IMR-90 (cell line): ENCODE measurements around the gene TENM4. TPM values are rescaled to one million over a fixed set of nuclear protein-coding genes. Genes with fewer than 3 reads are reported as not detected.
A peak's percentile ranks its signal among the peaks of the same experiment; 100 is the strongest.

ENCODE experiments used
- ATAC-seq: fragments of 200-7000 bp; cut with Tn5 transposase; 2 replicates; pipeline ENCODE4 v1.9.1; 2020; ENCODE audit warnings: low read depth, mild to moderate bottlenecking, moderate library complexity
- BruUV-seq: library from RNA; stranded (reverse); fragments of 400-500 nt; replicated peaks from 2 replicates; lab custom pipeline; 2021; lab: Mats Ljungman, UMichigan
- CTCF ChIA-PET: fragments of 300-600 bp; formaldehyde crosslinking; extraction: SDS; loops from one replicate; lab custom pipeline; 2021; ENCODE audit warnings: antibody characterized with exemption; lab: Yijun Ruan, JAX
- POLR2A ChIA-PET: fragments of 300-600 bp; sonication (Branson Sonifier 250); formaldehyde crosslinking; loops from one replicate; lab custom pipeline; 2022; ENCODE audit warnings: antibody characterized with exemption; ENCODE audit not compliant: unreplicated experiment; lab: Charles Lee
- DNase-seq: peaks from one replicate; pipeline ENCODE4 v3.0.0; 2013
- H2AFZ ChIP-seq: replicated peaks from 2 replicates; pipeline ENCODE3; 2013; ENCODE audit warnings: low read length, mild to moderate bottlenecking; ENCODE audit not compliant: poor library complexity
- H2AK5ac ChIP-seq: 2 replicates; pipeline ENCODE4 v1.6.1; 2013; ENCODE audit warnings: low read depth, low read length, inconsistent platforms
- H2AK9ac ChIP-seq: replicated peaks from 2 replicates; pipeline ENCODE3; 2013; ENCODE audit warnings: mild to moderate bottlenecking, low read depth, low read length, moderate library complexity; ENCODE audit not compliant: poor library complexity
- H2BK120ac ChIP-seq: 2 replicates; pipeline ENCODE4 v1.6.1; 2013; ENCODE audit warnings: low read depth, low read length, inconsistent platforms
- H2BK15ac ChIP-seq: 3 replicates; pipeline ENCODE4 v1.6.1; 2013; ENCODE audit warnings: low read depth, low read length, inconsistent platforms
- H2BK20ac ChIP-seq: 2 replicates; pipeline ENCODE4 v1.6.1; 2013; ENCODE audit warnings: low read depth, mild to moderate bottlenecking, inconsistent platforms, low read length, moderate library complexity
- H2BK5ac ChIP-seq: 2 replicates; pipeline ENCODE4 v1.6.1; 2013; ENCODE audit warnings: mild to moderate bottlenecking, low read depth, low read length, inconsistent platforms; ENCODE audit not compliant: poor library complexity, severe bottlenecking
- H3K14ac ChIP-seq: replicated peaks from 2 replicates; pipeline ENCODE4 v1.6.1; 2013; ENCODE audit warnings: low read depth, low read length, inconsistent platforms
- H3K18ac ChIP-seq: 2 replicates; pipeline ENCODE4 v1.6.1; 2013; ENCODE audit warnings: low read depth, low read length, control low read depth
- H3K23ac ChIP-seq: 2 replicates; pipeline ENCODE4 v1.6.1; 2013; ENCODE audit warnings: low read depth, low read length, inconsistent platforms
- H3K27ac ChIP-seq: 2 replicates; pipeline ENCODE4 v1.5.1; 2013; ENCODE audit warnings: mild to moderate bottlenecking, control low read depth, low read length; ENCODE audit not compliant: insufficient read depth
- H3K27me3 ChIP-seq: 2 replicates; pipeline ENCODE4 v1.6.1; 2013; ENCODE audit warnings: low read length; ENCODE audit not compliant: control insufficient read depth, insufficient read depth
- H3K36me3 ChIP-seq: 2 replicates; pipeline ENCODE4 v1.6.1; 2013; ENCODE audit warnings: low read length, mixed read lengths; ENCODE audit not compliant: control insufficient read depth, insufficient read depth
- H3K4ac ChIP-seq: 2 replicates; pipeline ENCODE4 v1.6.1; 2013; ENCODE audit warnings: low read depth, low read length, inconsistent platforms
- H3K4me1 ChIP-seq: 2 replicates; pipeline ENCODE4 v1.6.1; 2013; ENCODE audit warnings: low read length, mixed read lengths; ENCODE audit not compliant: control insufficient read depth, insufficient read depth
- H3K4me2 ChIP-seq: 2 replicates; pipeline ENCODE4 v1.6.1; 2013; ENCODE audit warnings: low read depth, mild to moderate bottlenecking, control low read depth, low read length, moderate library complexity
- H3K4me3 ChIP-seq: 2 replicates; pipeline ENCODE4 v1.5.1; 2013; ENCODE audit warnings: low read depth, mild to moderate bottlenecking, control low read depth, low read length, moderate library complexity; ENCODE audit not compliant: insufficient read depth
- H3K56ac ChIP-seq: 2 replicates; pipeline ENCODE4 v1.6.1; 2013; ENCODE audit warnings: low read length, inconsistent platforms; ENCODE audit not compliant: insufficient read depth; ENCODE audit errors: extremely low read depth
- H3K79me1 ChIP-seq, 2 experiments: 2 replicates each; pipeline ENCODE4 v1.6.1; 2013; ENCODE audit warnings: low read length in 2 of 2, inconsistent platforms in 1 of 2, low read depth in 1 of 2
- H3K9ac ChIP-seq: 2 replicates; pipeline ENCODE4 v1.6.1; 2013; ENCODE audit warnings: low read depth, low read length, control low read depth
- H3K9me1 ChIP-seq: 2 replicates; pipeline ENCODE4 v1.6.1; 2013; ENCODE audit warnings: low read length, inconsistent platforms; ENCODE audit not compliant: insufficient read depth
- H3K9me3 ChIP-seq: 2 replicates; pipeline ENCODE4 v1.6.1; 2013; ENCODE audit warnings: low read length; ENCODE audit not compliant: control insufficient read depth, insufficient read depth
- H4K20me1 ChIP-seq: 2 replicates; pipeline ENCODE4 v1.6.1; 2013; ENCODE audit warnings: low read length, inconsistent platforms; ENCODE audit not compliant: insufficient read depth
- H4K5ac ChIP-seq: 2 replicates; pipeline ENCODE4 v1.6.1; 2013; ENCODE audit warnings: mild to moderate bottlenecking, low read depth, low read length, control low read depth
- H4K8ac ChIP-seq, 2 experiments: 2 replicates each; pipeline ENCODE4 v1.6.1; 2013; ENCODE audit warnings: low read depth in 2 of 2, low read length in 2 of 2, control low read depth in 1 of 2, inconsistent platforms in 1 of 2
- H4K91ac ChIP-seq: 2 replicates; pipeline ENCODE4 v1.6.1; 2013; ENCODE audit warnings: low read depth, low read length, inconsistent platforms; ENCODE audit not compliant: insufficient read depth
- CEBPB ChIP-seq: IDR thresholded peaks from 2 replicates; pipeline ENCODE4 v1.6.1; 2012; ENCODE audit warnings: low read depth, low read length, improper control_type of control experiment
- MAFK ChIP-seq: IDR thresholded peaks from 2 replicates; pipeline ENCODE4 v1.6.1; 2012; ENCODE audit warnings: low read depth, low read length, improper control_type of control experiment
- RCOR1 ChIP-seq: IDR thresholded peaks from 2 replicates; pipeline ENCODE4 v1.6.1; 2012; ENCODE audit warnings: mild to moderate bottlenecking, low read length, improper control_type of control experiment; ENCODE audit not compliant: insufficient replicate concordance
- WGBS, 2 experiments: methylation state at CpG; one replicate each; pipeline versions ENCODE4 v1.1.5 to v1.1.7; 2013; ENCODE audit warnings: missing lambda C conversion rate in 2 of 2; ENCODE audit not compliant: insufficient read length in 1 of 2; ENCODE audit errors: extremely low coverage in 2 of 2; 5-methylcytosine and 5-hydroxymethylcytosine counted together
- dilution Hi-C: fragments of 300-500 bp; cut with HindIII; formaldehyde crosslinking; loops from one replicate; pipeline ENCODE4 v1.14.3; 2018; ENCODE audit warnings: low sequenced_read_pairs; ENCODE audit not compliant: unreplicated experiment
- in situ Hi-C: fragments of 300-500 bp; cut with MboI; formaldehyde crosslinking; loops from 3 replicates; pipeline ENCODE4 v1.14.3; 2019; ENCODE audit warnings: low sequenced_read_pairs, inconsistent platforms, mixed read lengths
- intact Hi-C: fragments of 100-400 bp; cut with micrococcal nuclease; formaldehyde crosslinking; loops from 2 replicates; pipeline ENCODE4 v1.10.0; 2022
- polyA plus RNA-seq, 3 experiments: library from polyadenylated mRNA; depleted of rRNA; stranded (reverse); fragments of >200 nt; gene quantifications; 2 replicates each; pipeline ENCODE4 v1.2.3, GENCODE V29; 2012; ENCODE audit warnings: low replicate concordance in 1 of 3
- total RNA-seq: library from RNA; depleted of rRNA; stranded (reverse); fragments of >200 nt; gene quantifications from 2 replicates; pipeline ENCODE4 v1.2.3, GENCODE V29; 2012

Gene TENM4
- total and polyA plus RNA-seq, 2 of the 4 experiments (the other 2 are of a cell fraction) = 7.4 to 9.0 TPM

DNA sequence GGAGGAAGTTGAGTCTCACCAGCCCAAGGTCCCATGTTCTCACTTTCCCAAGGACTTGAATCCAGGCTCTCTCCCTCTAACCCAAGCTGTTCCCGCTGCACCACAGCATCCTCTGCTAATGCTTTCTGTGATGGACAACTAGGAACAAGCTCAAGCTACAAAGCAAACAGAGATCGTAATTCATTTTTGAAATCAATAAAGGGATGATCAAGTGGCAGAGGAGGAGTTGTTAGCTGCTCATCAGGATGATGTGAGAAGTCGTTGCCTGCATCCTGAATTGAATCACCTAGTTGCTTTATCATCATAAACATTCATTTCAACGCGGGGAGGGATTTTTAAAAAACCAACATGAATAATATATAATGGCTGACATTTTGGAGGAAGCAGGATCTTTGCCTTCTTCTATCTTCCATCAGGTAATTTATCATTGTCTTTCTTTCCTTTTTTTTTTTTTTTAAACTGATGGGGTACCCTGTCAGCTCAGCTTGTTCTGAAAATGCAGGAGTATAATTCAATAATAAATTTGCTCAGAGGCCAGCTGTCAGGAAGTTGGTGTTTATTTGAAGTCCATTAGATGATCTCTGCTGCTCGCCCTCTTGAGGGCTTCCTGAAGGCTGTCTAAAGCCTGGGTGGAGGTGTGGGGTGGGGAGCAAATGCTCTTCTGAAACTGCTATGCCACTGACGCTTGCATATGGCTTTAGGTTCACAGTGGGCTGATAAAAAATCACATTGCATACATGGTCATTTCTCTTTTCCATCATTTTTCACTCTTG, 691.7 kb downstream of the TENM4 start (continued):
- no peak for TF ChIP-seq RCOR1

GRCh38 chr11:78744949-78745348, 695.9 kb downstream of the TENM4 start:
- Histone ChIP-seq H4K20me1 (no peaks in the 10 kb centered on the region), H2AK9ac (no peak overlapping the region), H3K4me2 (no peak overlapping the region), H4K8ac (no peak overlapping the region), H3K27me3 (no peaks in the 10 kb centered on the region), H3K9ac (no peak overlapping the region), H3K9me1 (peaks cover 6% of the 10 kb centered on the region; the same call in 1 of the 2 replicates), H3K14ac (no peak overlapping the region), H3K23ac (no peak overlapping the region), H3K56ac (no peak overlapping the region), H2AK5ac (no peak overlapping the region), H3K4ac (no peak overlapping the region), H3K36me3 (peaks cover 9% of the 10 kb centered on the region; the same call in 1 of the 2 replicates), H3K18ac (no peak overlapping the region), H4K5ac (no peak overlapping the region), H3K4me3 (no peak overlapping the region), H2BK5ac (no peak overlapping the region), H2AFZ (no peak overlapping the region), H2BK15ac (no peak overlapping the region), H2BK120ac (no peak overlapping the region), H3K9me3 (no peaks in the 10 kb centered on the region), H3K27ac (no peak overlapping the region), H3K79me1 (no peaks in the 10 kb centered on the region), H3K4me1 (peaks cover 2% of the 10 kb centered on the region; the same call in 1 of the 2 replicates), H4K91ac (no peak overlapping the region), H2BK20ac (no peak overlapping the region)
- ChIA-PET POLR2A (no interaction called here), CTCF (no interaction called here)
- DNase-seq = no peak
- whole genome bisulfite sequencing, 2 experiments = 87% methylated on average over 3 of the region's 5 CpGs; no CpG with 5 or more reads in 1 of the 2 experiments
- peak; percentile 61 for TF ChIP-seq CEBPB
- no peak for TF ChIP-seq MAFK
- intact Hi-C loops = no loop called here
- dilution Hi-C loops = no loop called here
- ATAC-seq = no peak
- BruUV-seq = no TSS peak
- in situ Hi-C loops = no loop called here
